ENCODE results near the gene E2F6.

E2F6 gene

GRCh38 chr2:11454824-11455223 lies 11.1 kb downstream of the E2F6 start:
- no peak for FAIRE-seq

- FAIRE-seq, result no peak
Measured at GRCh38 chr2:11450791-11451190, 15.2 kb downstream of the E2F6 start.

GRCh38 chr2:11446733-11447248 lies 19.2 kb downstream of the E2F6 start:
- FAIRE-seq, result no peak

- no peak for FAIRE-seq
Measured at GRCh38 chr2:11444737-11445136, 21.2 kb downstream of the E2F6 start.

GRCh38 chr2:11438555-11439080 lies 27.3 kb downstream of the E2F6 start:
- no peak for FAIRE-seq

- no peak for FAIRE-seq
Measured at GRCh38 chr2:11437602-11438001, 28.4 kb downstream of the E2F6 start.

- FAIRE-seq, result no peak
Measured at GRCh38 chr2:11435036-11435435, 30.9 kb downstream of the E2F6 start.

GRCh38 chr2:11434443-11434842 lies 31.5 kb downstream of the E2F6 start:
- no peak for FAIRE-seq

GRCh38 chr2:11433822-11434221 lies 32.1 kb downstream of the E2F6 start:
- no peak for FAIRE-seq

GRCh38 chr2:11430729-11431128 lies 35.2 kb downstream of the E2F6 start:
- FAIRE-seq, result no peak

GRCh38 chr2:11427224-11427623 lies 38.7 kb downstream of the E2F6 start:
- FAIRE-seq, result no peak

- FAIRE-seq, result no peak
Measured at GRCh38 chr2:11422901-11423435, 43.0 kb downstream of the E2F6 start.

- FAIRE-seq, result no peak
Measured at GRCh38 chr2:11422491-11422865, 43.5 kb downstream of the E2F6 start.

GRCh38 chr2:11421863-11422490 lies 44.0 kb downstream of the E2F6 start:
- FAIRE-seq, result no peak

GRCh38 chr2:11420671-11421070 lies 45.3 kb downstream of the E2F6 start:
- no peak for FAIRE-seq

GRCh38 chr2:11420190-11420589 lies 45.8 kb downstream of the E2F6 start:
- FAIRE-seq, result no peak

GRCh38 chr2:11419781-11420180 lies 46.2 kb downstream of the E2F6 start:
- FAIRE-seq, result no peak

GRCh38 chr2:11417946-11418585 lies 47.9 kb downstream of the E2F6 start:
- FAIRE-seq, result no peak

GRCh38 chr2:11416931-11417330 lies 49.0 kb downstream of the E2F6 start:
- FAIRE-seq, result no peak

- FAIRE-seq, result no peak
Measured at GRCh38 chr2:11416186-11416585, 49.8 kb downstream of the E2F6 start.

- no peak for FAIRE-seq
Measured at GRCh38 chr2:11414372-11415124, 51.4 kb downstream of the E2F6 start.

- FAIRE-seq, result no peak
Measured at GRCh38 chr2:11412449-11412810, 53.5 kb downstream of the E2F6 start.

- FAIRE-seq, result no peak
Measured at GRCh38 chr2:11411768-11412448, 54.1 kb downstream of the E2F6 start.
